Measurements from ENCODE around the gene EQTN.

DNA sequence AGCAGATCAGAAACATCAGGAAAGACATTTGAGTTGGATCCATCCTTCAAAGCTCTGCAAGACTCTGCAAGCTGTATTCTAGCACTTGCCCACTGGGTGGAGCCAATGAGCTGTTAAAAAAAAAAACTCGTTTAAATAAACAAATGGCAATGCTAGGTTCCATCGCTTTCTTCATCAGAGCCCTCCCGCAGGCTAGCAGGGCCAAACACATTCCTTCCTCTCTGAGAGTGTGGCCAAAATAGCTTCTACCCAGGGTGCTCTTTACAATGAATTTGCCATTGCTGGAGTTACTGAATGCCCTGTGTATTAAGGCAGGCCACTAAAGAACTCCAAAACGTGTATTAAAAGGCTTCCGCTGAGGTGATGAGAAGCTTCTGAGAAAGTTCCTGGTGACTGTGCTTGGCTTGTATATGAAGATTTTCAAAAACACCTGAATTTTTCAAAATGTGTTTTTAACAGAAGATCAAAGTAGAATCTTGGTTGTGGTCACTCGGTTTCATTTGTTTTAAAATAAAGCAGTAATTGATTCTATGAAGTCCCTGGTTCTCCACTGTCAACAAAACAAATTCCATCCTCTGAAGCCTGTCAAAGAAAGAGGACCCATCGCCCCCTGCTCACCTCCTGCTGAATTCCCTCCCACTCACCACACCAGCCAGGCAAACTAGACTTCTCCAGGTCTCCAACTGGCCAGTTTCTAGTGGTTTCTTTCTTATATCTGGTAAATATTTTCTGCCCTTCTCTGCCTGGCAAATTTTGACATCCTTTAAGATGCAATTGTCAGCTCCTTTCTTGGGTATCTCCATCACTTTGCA is 36.5 kb upstream of the EQTN start:
- TF ChIP-seq, protein P1, sequence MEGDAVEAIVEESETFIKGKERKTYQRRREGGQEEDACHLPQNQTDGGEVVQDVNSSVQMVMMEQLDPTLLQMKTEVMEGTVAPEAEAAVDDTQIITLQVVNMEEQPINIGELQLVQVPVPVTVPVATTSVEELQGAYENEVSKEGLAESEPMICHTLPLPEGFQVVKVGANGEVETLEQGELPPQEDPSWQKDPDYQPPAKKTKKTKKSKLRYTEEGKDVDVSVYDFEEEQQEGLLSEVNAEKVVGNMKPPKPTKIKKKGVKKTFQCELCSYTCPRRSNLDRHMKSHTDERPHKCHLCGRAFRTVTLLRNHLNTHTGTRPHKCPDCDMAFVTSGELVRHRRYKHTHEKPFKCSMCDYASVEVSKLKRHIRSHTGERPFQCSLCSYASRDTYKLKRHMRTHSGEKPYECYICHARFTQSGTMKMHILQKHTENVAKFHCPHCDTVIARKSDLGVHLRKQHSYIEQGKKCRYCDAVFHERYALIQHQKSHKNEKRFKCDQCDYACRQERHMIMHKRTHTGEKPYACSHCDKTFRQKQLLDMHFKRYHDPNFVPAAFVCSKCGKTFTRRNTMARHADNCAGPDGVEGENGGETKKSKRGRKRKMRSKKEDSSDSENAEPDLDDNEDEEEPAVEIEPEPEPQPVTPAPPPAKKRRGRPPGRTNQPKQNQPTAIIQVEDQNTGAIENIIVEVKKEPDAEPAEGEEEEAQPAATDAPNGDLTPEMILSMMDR (IDR thresholded peaks at IDR 0.05), result peak; percentile 83 to 92
- TF ChIP-seq POLR2AphosphoS5 (IDR thresholded peaks at IDR 0.05) (no peak), POLR2A (IDR thresholded peaks at IDR 0.05) (no peak)

Measured in suprapubic skin (tissue), 4 donors.